ENCODE data around the gene KIR3DL3. TPM values are rescaled to one million over a fixed set of nuclear protein-coding genes. Genes with fewer than 3 reads are reported as not detected.
"Not testable (repeated sequence)": the region's sequence is repeated elsewhere in the genome, so short reads cannot be mapped to it uniquely, and the experiment has no call there.

KIR3DL3 gene
- total RNA-seq = not detected in 2 replicates

DNA sequence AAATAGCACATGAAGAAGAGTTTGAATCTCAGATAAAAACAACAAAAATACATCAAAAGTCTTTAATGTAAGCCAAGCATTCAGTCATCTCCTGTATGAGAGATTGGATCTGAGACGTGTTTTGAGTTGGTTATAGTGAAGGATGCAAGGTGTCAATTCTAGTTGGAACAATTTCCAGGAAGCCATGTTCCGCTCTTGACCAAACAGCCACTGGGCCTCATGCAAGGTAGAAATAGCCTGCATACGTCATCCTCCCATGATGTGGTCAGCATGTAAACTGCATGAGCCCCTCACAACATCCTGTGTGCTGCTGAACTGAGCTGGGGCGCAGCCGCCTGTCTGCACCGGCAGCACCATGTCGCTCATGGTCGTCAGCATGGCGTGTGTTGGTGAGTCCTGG is at the start of gene KIR3DL3:
Gene KIR3DL3, plus strand, starts transcription at position 301 of the 400 bp plus-strand sequence. Its CDS starts 55 bp downstream, at position 356.
- no peak for DNase-seq (ENCODE audit: extremely low read depth, low read depth, low spot score)

DNA sequence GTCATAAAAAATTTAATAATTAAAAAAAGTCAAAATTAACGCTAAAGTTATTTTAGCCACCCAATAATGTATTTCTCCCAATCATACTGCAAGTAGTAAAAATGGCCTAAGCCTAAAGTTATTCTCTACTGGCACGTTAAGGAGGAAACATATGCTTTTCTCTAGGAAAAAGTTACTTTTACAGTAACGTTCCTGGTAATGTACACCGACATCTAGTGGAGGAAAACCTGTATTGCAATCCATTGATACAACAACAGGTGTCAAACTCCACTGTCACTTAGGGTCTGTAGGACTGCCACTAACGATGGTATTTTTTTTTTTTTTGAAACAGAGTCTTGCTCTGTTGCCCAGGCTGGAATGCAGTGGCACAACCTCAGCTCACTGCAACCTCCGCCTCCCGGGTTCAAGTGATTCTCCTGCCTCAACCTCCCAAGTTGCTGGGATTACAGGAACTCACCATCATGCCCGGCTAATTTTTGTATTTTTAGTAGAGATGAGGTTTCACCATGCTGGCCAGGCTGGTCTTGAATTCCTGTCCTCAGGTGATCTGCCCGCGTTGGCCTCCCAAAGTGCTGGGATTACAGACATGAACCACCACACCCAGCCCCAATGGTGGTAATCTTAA is 47.9 kb upstream of the KIR3DL3 start:
- not testable (repeated sequence) for DNase-seq (ENCODE audit: extremely low read depth, low read depth, low spot score)

DNA sequence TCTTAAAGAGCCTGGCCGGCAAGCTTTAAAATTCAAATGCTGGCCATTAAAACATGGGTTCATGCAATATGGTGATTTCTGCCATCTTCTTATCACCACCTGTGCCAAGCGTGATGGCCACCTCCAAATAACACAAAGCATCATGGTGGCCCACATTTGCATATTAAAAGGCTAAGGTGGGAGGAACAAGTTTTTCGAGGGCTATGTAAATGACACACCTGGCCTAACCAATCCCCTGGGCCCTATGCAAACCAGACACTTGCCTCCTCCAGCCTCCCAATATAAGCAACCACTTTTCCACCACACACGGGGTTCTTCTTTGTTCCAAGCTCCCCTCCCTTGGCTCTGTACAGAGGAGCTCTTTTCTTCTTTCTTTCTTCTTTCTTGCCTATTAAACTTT is 47.0 kb upstream of the KIR3DL3 start:
- no peak for DNase-seq (ENCODE audit: extremely low read depth, low read depth, low spot score)

DNA sequence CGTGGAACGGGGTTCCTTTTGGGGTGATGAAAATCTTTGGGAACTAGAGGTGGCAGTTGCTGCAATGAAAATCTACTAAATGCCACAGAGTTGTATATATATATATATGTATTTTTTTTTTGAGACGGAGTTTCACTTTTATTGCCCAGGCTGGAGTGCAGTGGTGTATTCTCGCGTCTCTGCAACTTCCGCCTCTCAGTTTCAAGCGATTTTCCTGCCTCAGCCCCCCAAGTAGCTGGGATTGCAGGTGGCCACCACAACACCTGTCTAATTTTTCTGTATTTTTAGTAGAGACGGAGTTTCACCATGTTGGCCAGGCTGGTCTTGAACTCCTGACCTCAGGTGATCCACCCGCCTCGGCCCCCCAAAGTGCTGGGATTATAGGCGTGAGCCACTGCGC is 42.6 kb upstream of the KIR3DL3 start:
- not testable (repeated sequence) for DNase-seq (ENCODE audit: extremely low read depth, low read depth, low spot score)

DNA sequence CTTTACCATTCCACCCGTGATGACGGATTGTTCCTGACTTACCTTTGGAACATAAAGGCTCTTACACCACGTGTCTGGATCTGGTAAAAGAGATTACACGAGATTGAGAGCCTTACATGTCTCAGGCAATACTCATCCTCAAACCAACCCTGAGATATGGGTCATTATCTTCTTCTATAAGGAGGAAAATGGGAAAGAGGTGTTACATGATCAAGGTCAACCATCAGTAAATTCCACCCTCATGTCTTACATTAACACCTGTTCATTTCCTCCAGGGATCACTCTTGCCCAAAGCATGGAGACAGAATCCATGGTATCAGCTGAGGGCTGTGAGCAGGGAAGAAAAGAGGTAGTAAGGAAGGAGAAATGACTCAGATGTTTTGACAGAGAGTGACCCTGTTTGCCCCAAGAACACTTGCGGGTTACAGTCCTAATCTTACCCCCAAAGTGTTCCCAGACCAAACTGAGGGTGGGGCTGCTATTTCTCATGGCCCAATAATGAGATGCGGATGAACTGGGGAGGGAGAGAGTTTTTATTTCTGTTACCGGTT is 41.9 kb upstream of the KIR3DL3 start:
- no peak for DNase-seq (ENCODE audit: extremely low read depth, low read depth, low spot score)

DNA sequence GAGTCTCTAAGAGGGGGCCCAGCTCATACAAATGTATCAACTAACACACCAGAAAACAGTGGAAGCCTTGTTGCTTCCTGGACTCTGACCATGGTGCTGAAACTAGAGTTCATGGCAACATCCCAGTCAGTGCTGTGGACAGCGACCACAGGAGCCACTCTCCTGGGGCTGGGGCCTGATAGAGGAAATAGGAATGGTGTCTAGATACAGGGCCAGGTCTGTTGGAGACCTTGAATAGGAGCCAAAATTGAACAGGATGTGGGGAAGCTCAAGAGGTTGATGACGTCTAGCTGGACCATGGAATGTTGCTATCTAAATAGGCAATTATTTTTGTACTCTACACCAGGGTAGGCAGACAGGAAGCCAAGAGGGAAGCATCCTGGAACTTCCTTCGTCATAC is 39.7 kb upstream of the KIR3DL3 start:
- DNase-seq (ENCODE audit: extremely low read depth, low read depth, low spot score) = no peak

DNA sequence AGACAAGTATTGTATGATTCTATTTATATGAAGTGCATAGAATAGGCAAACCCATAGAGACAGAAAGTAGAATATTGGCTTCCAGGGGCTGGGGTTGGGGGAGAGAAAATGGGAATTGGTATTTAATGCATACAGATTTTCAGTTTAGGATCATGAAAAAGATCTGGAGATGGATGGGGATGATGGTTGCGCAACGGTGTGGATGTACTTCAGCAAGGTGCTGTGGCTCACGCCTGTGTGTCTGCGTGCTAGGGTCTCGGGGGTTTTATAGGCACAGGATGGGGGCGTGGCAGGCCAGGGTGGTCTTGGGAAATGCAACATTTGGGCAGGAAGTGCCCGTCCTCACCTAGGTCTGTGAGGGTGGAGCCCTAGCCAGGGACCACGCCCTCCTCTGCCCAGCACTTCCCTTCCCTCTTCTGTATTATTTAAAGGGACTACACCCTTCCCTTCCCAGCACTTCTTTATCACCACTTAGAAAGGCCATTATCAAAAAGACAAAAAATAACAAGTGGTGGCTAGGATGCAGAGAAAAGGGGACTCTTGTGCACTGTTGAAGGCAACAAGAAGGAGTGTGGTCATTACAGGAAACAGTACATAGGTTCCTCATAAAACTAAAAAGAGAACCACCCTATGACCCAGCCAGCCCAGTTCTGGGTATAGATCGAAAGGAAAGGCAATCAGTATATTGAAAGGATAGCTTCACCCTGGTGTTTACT is 32.5 kb upstream of the KIR3DL3 start:
- no peak for DNase-seq (ENCODE audit: extremely low read depth, low read depth, low spot score)

DNA sequence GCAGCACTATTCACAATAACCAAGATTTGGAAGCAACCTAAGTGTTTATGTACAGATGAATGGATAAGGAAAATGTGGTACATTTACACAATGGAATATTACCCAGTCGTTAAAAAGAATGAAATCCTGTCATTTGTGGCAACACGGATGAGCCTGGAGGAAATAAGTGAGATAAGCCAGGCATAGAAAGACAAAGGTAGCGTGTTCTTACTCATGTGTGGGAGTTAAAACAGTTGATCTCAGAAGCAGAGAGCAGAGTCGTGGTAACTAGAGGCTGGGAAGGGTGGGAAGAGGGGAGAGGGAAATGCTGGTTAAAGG is 32.0 kb upstream of the KIR3DL3 start:
- no peak for DNase-seq (ENCODE audit: extremely low read depth, low read depth, low spot score)

DNA sequence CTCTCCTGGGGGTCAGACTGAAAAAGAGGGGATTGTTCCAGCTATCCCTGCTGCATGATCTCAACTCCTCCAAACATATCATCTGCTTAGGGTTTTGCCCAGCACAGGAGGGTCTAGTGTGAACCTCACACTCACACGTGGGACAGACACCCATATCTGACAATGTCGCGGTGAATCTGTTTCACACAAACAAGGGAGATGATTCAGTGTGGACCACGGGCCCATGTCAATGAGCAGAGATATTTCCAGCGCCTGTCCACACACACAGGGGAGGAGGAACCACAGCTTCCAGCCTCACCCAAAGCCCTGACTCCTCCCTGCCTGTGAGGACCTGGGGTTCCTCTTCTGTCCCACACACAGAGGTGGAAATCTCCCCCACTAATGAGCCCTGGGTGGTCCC is 29.6 kb upstream of the KIR3DL3 start:
- no peak for DNase-seq (ENCODE audit: extremely low read depth, low read depth, low spot score)

DNA sequence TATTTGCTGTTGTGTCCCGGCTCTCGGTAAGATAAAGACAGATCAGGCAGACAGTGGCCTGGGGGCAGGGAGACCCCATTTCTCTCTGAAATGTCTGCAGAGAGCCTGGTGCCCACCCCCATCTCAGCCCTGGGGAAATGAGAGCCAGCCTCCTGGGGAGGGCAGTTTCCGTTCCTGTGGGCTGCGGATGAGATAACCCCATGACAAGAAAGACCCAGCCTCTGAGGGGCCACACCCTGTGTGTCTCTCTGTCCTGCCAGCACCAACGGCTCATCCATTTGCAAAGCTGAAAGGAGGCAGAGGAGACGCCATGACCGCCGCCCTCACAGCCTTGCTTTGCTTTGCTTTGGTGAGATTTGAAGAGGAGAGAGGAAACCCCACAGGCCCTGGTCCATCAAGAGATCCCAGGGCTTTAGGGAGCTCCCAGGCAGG is 28.1 kb upstream of the KIR3DL3 start:
- DNase-seq (ENCODE audit: extremely low read depth, low read depth, low spot score) = no peak

DNA sequence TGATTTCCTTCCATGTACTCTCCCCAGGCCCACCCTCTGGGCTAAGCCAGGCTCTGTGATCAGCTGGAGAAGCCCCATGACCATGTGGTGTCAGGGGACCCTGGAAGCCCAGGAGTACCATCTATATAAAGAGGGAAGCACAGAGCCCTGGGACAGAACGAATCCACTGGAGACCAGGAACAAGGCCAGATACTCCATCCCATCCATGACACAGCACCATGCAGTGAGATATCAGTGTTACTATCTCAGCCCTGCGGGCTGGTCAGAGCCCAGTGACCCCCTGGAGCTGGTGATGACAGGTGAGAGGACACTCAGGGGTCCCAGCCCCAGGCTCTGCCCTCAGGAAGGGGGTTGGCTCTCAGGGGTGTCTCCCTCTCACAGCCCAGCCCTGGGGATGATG is 27.5 kb upstream of the KIR3DL3 start:
- DNase-seq (ENCODE audit: extremely low read depth, low read depth, low spot score) = no peak

DNA sequence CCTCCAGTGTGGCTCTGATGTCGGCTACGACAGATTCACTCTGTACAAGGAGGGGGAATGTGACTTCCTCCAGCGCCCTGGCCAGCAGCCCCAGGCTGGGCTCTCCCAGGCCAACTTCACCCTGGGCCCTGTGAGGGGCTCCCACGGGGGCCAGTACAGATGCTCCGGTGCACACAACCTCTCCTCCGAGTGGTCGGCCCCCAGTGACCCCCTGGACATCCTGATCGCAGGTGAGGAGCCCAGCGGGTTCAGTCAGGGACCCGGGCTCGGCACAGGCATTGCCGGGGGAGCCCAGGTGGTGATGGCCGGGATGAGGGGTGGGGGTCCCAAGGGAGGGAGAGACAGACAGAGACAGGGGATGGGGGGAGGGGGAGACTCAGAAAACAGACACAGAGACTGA is 26.5 kb upstream of the KIR3DL3 start:
- DNase-seq (ENCODE audit: extremely low read depth, low read depth, low spot score) = not testable (repeated sequence)

DNA sequence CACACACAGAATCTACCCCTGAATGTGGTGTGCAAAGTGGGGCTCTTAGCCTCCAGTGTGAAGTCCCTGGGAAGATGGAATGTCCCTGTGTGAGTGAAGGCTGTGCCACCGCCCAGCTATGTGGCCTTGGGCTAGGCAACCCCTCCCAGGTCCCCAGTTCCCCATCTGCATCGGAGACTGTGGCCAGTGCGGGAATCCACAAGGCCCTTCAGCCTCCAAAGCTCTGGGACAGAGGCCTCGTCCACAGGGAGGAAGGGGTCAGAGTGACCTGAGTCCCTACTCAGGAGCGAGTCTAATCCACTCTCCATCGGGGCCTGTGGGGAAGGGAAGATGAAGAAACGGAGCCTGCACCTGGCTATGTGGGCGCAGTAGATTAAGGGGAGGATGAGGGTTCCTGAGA is 19.3 kb upstream of the KIR3DL3 start:
- DNase-seq (ENCODE audit: extremely low read depth, low read depth, low spot score) = no peak

DNA sequence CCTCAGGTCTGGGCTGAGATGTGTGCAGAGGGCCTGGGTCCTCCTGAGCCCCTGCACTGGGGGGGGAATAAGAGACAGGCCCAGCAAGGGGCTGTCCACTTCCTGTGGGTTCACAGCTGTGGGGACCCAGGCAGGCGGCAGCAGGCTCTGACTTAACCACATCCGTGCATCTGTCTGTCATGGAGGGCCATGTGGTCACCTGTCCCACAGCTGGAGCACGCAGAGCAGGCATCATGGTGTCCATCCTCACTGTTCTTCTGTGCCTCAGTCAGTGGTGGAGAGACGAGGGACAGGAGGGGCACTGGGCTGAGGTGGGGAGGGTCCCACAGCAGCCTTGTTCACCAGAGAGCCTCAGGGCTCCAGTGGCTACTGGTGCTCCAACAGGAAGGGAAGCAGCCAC is 16.3 kb upstream of the KIR3DL3 start:
- no peak for DNase-seq (ENCODE audit: extremely low read depth, low read depth, low spot score)

DNA sequence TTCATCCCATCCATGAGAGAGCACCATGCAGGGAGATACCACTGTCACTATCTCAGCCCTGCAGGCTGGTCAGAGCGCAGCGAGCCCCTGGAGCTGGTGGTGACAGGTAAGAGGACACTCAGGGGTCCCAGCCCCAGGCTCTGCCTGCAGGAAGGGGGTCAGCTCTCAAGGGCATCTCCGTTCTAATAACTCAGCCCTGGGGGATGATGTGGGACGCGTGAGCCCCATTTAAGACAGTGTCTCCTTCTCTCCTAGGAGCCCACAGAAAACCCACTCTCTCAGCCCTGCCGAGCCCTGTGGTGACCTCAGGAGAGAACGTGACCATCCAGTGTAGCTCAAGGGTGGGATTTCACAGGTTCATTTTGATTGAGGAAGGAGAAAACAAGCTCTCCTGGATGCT is 15.5 kb upstream of the KIR3DL3 start:
- no peak for DNase-seq (ENCODE audit: extremely low read depth, low read depth, low spot score)

DNA sequence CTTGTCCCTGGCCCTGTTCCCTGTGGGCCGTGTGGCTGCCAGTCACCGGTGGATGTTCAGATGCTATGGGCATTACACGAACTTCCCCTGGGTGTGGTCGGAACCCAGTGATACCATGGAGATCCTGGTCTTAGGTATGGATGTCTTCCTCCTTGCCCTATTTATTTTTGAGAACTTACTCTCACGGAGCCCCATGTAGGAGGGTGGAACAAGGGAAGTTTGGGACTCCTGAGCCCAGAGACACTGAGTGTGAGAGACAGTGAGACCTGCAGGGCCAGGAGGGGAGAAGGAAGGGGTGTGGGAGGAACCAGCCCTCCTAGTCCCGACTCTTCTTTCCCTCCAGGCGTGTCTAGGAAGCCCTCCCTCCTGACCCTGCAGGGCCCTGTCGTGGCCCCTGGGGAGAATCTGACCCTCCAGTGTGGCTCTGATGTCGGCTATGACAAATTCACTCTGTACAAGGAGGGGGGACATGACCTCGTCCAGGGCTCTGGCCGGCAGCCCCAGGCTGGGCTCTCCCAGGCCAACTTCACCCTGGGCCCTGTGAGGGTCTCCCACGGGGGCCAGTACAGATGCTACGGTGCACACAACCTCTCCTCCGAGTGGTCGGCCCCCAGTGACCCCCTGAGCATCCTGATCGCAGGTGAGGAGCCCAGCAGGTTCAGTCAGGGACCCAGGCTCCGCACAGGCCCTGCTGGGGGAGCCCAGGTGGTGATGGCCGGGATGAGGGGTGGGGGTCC is 14.9 kb upstream of the KIR3DL3 start:
- no peak for DNase-seq (ENCODE audit: extremely low read depth, low read depth, low spot score)

DNA sequence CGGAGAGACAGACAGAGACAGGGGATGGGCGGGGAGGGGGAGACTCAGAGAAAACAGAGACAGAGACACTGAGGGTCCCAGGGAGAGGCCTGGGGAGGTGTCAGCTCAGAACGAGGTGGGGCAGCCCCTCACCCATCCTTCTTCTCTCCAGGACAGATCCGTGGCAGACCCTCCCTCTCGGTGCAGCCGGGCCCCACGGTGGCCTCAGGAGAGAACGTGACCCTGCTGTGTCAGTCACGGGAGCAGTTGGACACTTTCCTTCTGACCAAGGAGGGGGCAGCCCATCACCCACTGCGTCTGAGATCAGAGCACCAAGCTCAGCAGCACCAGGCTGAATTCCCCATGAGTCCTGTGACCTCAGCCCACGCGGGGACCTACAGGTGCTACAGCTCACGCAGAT is 14.3 kb upstream of the KIR3DL3 start:
- DNase-seq (ENCODE audit: extremely low read depth, low read depth, low spot score) = not testable (repeated sequence)

DNA sequence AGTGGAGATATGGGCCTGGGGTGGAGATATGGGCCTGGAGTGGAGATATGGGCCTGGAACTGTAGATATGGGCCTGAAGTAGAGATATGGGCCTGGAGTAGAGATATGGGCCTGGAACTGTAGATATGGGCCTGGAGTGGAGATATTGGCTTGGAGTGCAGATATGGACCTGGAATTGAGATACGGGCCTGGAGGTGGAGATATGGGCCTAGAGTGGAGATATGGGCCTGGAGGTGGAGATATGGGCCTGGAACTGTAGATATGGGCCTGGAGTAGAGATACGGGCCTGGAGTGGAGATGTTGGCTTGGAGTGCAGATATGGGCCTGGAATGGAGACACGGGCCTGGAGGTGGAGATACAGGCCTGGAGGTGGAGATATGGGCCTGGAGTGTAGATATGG is 402 bp downstream of the KIR3DL3 start:
- DNase-seq (ENCODE audit: extremely low read depth, low read depth, low spot score) = no peak

DNA sequence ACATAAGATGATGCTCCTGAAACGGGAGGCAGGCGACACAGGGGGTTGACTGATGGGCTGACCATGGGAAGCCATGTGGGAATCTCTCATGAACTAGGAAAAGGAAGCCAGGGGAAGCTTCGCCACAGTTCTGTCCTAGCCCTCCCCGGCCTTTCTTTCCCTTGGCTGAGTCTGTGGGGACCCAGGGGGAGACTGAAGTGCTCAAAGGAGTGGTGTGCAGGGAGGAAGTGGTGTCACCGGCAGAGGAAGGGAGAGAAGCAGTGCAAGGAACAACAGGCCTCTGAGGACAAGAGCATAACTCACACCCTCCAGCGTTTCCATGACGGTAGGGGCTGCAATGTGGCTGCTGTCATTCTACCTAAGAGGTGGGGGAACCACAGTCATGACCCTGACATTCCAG is 1.1 kb downstream of the KIR3DL3 start:
- no peak for DNase-seq (ENCODE audit: extremely low read depth, low read depth, low spot score)

DNA sequence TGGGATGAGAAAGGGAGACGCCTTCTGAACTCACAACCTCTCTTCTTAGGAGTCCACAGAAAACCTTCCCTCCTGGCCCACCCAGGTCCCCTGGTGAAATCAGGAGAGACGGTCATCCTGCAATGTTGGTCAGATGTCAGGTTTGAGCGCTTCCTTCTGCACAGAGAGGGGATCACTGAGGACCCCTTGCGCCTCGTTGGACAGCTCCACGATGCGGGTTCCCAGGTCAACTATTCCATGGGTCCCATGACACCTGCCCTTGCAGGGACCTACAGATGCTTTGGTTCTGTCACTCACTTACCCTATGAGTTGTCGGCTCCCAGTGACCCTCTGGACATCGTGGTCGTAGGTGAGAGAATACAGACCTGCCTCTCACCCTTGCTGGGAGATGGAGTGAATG is 3.3 kb downstream of the KIR3DL3 start:
- no peak for DNase-seq (ENCODE audit: extremely low read depth, low read depth, low spot score)

DNA sequence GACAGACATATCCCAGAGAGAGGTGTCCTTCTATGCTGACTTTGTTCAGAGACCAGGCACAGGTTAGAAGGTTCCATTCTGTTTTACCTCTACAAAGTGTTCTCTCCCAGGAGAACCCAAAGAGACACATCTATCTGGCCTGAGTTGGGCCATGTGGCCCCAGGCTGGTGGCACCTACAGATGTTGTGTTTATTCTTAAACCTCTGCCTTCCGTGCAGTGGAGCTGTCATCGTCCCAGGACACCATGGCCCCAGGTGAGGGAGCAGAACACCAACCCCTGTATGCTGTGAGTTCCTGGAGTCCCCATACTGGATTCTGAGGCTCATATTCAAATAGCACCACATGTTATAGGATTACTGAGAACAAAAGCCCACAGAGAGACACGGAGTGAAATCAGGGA is 3.9 kb downstream of the KIR3DL3 start:
- DNase-seq (ENCODE audit: extremely low read depth, low read depth, low spot score) = no peak
